Neutrophil (primary cell): ENCODE results near the gene DYNC1I1.

Experiments
- H3K27ac ChIP-seq: fragments of 200-600 bp; sonication (generic); 2 replicates; pipeline ENCODE4 v1.5.1; 2016; ENCODE audit warnings: mild to moderate bottlenecking, moderate library complexity
- H3K27me3 ChIP-seq: fragments of 200-600 bp; sonication (generic); 2 replicates; pipeline ENCODE4 v1.6.0; 2016; ENCODE audit warnings: mild to moderate bottlenecking
- H3K36me3 ChIP-seq: fragments of 200-600 bp; sonication (generic); 2 replicates; pipeline ENCODE4 v1.5.1; 2017
- H3K4me1 ChIP-seq, 2 experiments: fragments of 200-600 bp in 1 of 2; sonication (generic) in 1 of 2; 1 replicate in 1 of 2; 2 replicates in 1 of 2; pipeline versions ENCODE4 v1.5.1 to v1.6.1; 2013 to 2016; ENCODE audit warnings: low read depth in 1 of 2, low read length in 1 of 2, mild to moderate bottlenecking in 1 of 2, moderate library complexity in 1 of 2; ENCODE audit not compliant: control insufficient read depth in 1 of 2, insufficient read depth in 1 of 2
- H3K4me3 ChIP-seq, 2 experiments: fragments of 200-600 bp in 1 of 2; sonication (generic) in 1 of 2; 1 replicate in 1 of 2; 2 replicates in 1 of 2; pipeline ENCODE4 v1.5.1; 2013 to 2016; ENCODE audit warnings: low read depth in 1 of 2, low read length in 1 of 2, mild to moderate bottlenecking in 1 of 2, moderate library complexity in 1 of 2
- H3K9me3 ChIP-seq: fragments of 200-600 bp; sonication (generic); 2 replicates; pipeline ENCODE4 v1.5.1; 2016
- TF ChIP-seq, protein P1 (sequence below): fragments of 200-600 bp; sonication (generic); IDR thresholded peaks from 2 replicates; pipeline ENCODE4 v1.5.1; 2016; ENCODE audit warnings: antibody characterized with exemption

DYNC1I1 gene

DNA sequence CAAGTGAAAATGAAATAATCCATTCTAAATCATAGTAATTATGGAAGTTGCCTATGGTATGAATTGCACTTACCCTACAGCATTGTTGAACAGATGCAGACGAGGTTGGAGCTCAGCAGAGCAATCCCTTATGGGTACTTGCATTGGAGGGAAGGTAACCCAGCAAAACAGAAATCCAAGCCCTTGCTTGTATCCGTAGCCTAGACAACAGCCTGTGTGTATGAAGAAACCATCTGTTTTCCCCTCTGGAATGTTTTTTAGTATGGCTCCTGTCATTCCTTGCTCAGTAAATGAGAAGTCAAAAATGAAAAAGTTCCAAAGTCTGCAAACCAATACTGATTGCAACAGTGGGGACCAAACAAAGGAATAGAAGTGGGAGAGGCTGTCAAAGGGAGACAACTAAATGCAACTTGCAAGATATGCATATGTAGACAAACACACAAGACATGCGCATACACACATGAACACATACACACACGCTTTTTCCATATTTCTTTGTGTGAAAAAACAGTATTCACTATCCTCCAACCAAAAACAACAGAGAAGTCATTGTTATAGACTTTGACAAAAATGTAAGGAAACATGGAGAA, 260.8 kb downstream of the DYNC1I1 start:
- TF ChIP-seq, protein P1, sequence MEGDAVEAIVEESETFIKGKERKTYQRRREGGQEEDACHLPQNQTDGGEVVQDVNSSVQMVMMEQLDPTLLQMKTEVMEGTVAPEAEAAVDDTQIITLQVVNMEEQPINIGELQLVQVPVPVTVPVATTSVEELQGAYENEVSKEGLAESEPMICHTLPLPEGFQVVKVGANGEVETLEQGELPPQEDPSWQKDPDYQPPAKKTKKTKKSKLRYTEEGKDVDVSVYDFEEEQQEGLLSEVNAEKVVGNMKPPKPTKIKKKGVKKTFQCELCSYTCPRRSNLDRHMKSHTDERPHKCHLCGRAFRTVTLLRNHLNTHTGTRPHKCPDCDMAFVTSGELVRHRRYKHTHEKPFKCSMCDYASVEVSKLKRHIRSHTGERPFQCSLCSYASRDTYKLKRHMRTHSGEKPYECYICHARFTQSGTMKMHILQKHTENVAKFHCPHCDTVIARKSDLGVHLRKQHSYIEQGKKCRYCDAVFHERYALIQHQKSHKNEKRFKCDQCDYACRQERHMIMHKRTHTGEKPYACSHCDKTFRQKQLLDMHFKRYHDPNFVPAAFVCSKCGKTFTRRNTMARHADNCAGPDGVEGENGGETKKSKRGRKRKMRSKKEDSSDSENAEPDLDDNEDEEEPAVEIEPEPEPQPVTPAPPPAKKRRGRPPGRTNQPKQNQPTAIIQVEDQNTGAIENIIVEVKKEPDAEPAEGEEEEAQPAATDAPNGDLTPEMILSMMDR = no peak
- Histone ChIP-seq H3K4me3 (no peak overlapping the region), H3K36me3 (no peaks in the 10 kb centered on the region), H3K27ac (no peak overlapping the region), H3K4me1 (no peaks in the 10 kb centered on the region), H3K9me3 (no peaks in the 10 kb centered on the region), H3K27me3 (no peaks in the 10 kb centered on the region)

DNA sequence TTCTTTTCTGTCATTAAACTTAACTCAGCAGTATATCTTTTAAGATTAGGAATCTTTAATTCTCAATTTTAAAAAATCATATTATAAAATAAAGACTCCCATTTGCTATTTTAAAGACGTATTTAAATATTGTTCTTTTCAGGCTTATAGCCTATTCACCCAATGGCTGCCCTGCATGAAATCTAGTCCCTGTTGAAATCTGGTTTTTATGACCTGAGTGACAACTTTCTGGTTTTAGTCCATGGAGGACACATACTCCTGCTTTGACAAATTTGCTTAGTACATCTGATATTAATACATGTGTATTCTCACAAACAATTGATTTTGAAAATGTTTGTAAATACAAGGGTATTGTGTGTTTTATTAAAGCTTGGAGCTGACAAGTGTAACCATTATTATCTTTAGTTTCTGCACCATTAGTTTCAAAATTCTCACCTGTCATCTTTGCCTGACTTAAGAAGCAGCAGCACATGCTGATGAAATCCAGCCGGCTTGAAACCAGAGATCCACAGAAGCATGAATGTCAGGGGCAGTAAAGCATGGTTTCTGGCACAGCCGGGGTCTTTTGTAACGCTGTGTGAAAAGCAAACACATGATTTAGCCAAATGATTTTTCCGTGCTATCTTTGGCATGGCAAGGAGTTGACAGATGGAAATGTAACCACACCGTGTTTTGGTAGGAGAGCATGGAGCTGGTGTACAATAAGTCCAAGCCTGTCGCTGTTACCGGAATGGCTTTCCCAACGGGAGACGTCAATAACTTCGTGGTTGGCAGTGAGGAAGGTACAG, 262.8 kb downstream of the DYNC1I1 start:
- no peaks in the 10 kb centered on the region for H3K4me1 ChIP-seq
- no peaks in the 10 kb centered on the region for H3K27me3 ChIP-seq
- no peaks in the 10 kb centered on the region for H3K36me3 ChIP-seq
- TF ChIP-seq, protein P1 = no peak
- H3K4me3 ChIP-seq = no peak overlapping the region
- no peaks in the 10 kb centered on the region for H3K9me3 ChIP-seq
- H3K27ac ChIP-seq = no peak overlapping the region

DNA sequence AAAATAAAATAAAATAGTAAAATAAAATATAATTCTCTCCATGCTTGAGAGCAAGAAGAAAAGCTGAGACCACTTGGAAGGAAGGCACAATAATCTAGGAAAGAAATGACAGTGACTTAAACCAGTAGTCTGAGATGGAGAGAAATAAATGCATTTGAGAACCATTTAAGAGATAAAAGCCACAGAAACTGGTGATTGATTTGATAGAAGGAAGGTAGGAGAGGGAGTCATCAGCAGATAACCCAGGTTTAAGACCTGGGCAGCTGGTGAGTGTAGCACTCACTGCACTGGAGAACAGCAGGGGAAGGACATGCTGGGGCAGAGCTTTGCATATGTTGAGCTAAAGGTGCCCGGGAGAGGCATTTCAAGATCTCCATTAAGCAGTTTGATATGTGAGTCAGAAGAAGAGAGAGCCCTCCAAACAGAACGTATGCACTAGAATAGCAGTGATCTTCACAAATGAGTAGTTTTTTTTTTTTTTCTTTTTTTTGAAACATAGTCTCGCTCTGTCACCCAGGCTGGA, 268.0 kb downstream of the DYNC1I1 start:
- no peaks in the 10 kb centered on the region for H3K4me1 ChIP-seq
- no peak overlapping the region for H3K27ac ChIP-seq
- H3K4me3 ChIP-seq = no peak overlapping the region
- no peaks in the 10 kb centered on the region for H3K27me3 ChIP-seq
- H3K36me3 ChIP-seq = no peaks in the 10 kb centered on the region
- TF ChIP-seq, protein P1 = no peak
- H3K9me3 ChIP-seq = no peaks in the 10 kb centered on the region

DNA sequence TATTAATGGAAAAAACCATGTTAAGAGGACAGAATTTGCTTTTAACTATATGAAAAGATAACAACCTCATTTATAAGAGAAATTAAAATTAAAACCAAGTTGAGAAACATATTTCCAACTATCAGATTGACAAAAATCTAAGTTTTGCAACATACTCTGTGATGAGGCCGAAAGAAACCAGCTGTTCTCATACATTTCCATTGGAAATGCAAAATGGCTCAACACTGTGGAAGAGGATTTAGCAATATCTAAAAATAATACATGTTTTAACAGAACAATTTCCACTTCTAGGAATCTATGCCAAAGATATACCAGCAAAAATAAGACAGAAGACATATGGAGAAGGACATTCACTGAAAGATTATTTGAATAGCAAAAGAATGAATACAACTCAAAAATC, 268.8 kb downstream of the DYNC1I1 start:
- H3K27ac ChIP-seq = no peak overlapping the region
- TF ChIP-seq, protein P1 = no peak
- H3K4me1 ChIP-seq = no peaks in the 10 kb centered on the region
- no peak overlapping the region for H3K4me3 ChIP-seq
- no peaks in the 10 kb centered on the region for H3K27me3 ChIP-seq
- H3K36me3 ChIP-seq = no peaks in the 10 kb centered on the region
- H3K9me3 ChIP-seq = no peaks in the 10 kb centered on the region

DNA sequence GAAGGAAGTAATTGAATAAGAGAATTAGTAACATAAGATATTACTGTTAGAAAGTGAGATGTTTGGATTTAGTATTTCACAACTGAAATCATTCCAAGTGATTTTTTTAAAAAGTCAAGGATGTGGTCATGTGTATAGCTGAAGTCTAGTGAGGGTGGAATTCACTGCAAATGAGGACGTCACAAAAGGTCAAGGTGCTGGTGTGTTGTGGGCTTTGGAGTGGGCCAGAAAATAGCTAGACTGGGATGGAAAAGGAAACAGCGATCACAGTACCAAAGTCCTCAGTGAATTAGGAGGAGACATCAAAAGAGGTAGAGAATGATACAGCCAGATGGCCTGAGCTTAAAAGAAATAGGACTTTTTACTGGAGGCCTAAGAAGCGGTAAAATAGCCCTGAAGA, 272.8 kb downstream of the DYNC1I1 start:
- H3K27ac ChIP-seq = no peak overlapping the region
- H3K27me3 ChIP-seq = no peaks in the 10 kb centered on the region
- H3K9me3 ChIP-seq = no peaks in the 10 kb centered on the region
- TF ChIP-seq, protein P1 = no peak
- H3K4me3 ChIP-seq = no peak overlapping the region
- no peaks in the 10 kb centered on the region for H3K36me3 ChIP-seq
- H3K4me1 ChIP-seq = no peaks in the 10 kb centered on the region
